ENCODE measurements around the gene EPB41L2.
"Not testable (repeated sequence)": the region's sequence is repeated elsewhere in the genome, so short reads cannot be mapped to it uniquely, and the experiment has no call there.

Gene EPB41L2

DNA sequence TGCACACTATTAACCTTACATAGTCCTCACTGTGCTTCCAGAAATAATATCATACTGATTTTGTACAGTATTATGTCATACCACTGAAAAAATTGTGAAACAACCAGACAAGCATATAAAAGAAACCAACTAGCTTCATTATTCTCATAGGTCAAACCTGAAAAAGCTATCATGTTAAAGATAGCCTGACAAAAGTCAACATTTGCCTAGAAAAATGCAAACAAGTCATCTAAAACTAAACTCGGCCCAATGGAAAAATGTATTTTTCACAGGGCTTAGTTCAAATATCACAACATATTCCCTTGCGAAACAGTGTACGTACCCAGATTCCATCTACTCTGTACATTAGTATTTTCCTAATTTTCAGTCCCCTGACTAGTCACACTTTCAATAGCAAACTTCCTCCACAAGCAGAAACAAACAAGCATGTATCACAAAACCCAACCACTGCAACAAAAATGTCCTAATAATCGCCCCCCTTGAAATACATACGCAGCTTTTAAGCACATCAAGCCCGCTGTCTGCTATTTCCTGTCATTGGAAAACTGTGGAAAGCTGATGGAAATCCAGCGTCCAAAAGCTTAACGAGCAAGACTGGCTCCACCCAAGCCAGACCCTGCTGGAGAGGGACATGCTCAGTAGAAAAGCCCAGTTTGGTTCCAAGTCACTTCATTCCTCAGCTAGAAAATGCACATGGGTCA lies 93.1 kb downstream of the EPB41L2 start:
- no peak for DNase-seq

DNA sequence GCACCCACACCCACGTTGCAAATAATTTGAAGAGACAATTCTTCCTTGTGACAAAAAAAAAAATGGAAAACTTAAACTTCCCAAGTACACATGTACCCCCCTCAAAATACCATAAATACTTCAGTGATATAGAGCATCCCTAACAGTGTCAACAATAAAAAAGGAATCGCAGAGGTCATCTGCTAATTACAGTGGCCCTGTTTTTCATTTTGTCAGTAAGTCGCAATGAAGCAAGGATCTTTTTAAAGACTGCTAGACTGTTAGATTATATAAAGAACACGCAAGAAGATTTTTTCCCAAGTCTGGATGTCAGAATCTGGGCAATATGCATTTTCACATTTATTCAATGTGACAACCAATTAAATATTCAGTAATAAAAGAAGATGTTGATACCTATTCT lies 93.9 kb downstream of the EPB41L2 start:
- no peak for DNase-seq

DNA sequence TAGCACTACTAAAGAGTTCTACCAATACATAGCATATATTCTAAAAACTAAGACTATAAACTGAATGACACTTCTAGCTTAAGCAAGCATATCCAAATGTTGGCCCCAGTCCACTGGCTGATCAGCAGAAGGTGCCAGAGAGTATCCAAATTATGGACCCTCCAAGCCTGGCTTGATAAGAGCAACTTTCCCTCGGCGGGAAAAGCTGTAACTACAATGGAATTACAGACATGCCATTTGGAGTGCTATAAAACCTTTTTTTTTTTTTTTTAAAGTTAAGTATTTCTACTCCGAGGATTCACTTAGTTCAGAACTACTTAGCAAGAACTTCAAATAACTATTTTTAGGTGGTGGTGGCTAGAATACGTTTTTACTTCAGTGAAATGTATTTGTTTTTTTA lies 94.6 kb downstream of the EPB41L2 start:
- no peak for DNase-seq

DNA sequence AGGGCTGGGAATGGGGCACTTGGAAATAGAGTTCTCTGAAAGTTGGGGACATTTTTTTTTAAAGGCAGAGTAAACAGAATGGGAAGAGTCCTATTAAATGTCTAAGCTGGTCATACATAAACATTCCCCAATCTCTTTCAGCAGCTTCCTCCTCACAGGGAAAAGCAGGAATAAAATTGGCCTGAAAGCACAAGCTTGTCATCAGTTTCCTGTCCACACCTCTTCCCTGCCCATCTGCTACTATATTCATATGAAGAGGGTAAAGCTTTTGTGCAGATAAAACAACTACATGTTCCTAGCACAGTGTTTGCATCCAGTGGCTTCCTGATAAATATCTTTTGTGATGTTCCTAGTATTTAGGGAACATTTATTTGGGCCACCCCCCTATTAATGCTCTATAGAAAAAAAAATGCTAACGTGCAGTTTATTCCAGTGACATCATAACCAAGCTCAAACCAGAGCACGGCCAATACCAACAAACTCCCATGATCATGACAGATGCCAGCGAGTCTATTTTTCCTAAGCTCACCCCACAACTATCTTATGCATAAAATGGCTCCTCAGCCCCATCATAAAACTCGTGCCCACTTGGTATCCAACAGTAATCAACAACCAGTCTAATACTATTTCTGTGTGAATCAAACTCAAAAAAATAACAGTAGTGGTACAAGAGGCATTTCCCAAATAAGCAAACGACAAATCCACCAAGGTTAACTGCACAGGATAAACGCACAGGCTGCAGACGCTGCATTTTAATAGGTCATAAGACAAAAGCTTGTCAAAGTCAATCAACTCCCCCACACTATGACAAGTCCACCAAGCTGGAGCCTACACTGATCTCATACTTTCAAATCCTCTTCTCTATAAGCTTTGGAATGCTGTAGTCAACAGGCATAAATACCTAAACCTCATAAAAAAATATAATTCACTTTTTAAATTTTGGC lies 95.3 kb downstream of the EPB41L2 start:
- DNase-seq = no peak

DNA sequence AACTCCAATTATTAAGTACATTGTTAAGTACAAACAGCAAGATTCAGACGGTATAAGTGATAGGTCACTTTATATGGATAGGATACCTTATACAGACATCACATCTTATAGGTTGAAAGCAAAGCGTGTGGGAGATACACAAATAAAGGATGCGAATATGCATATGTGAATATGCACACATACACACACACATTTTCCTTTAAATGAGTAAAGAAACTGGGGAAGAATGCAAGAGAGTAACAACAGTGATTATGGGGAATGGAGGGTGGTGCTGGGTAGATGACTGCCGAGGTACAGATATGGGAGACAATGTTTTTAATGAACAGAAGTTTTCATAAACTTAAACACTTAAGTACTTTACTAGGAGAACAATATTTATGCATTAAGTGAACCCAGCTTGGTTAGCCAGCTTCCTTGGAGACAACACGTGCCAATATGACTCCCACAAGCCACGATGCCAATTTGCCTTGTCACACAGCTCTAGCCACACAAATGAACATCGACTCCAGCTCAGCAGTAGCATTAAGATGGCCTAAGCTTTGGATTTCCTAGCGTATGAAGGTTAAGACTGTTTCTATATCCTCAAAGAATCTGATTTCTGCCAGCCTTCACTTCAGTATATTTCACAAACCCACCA lies 96.6 kb downstream of the EPB41L2 start:
- DNase-seq = no peak

DNA sequence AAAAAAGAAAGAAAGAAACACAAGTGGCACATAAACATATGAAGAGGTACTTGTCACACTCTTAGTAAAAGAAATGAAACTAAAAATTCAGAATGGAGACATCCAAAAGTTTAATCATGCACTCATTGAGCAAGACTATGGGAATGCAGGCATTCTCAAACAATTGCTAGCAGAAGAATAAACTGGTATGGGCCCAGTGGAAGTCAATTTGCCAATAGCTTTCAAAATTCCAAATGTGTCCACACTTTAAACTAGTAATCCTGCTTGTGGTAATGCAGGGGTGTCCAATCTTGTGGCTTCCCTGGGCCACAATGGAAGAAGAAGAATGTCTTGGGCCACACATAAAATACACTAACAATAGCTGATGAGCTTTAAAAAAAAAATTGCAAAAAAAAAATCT lies 97.4 kb downstream of the EPB41L2 start:
- no peak for DNase-seq

DNA sequence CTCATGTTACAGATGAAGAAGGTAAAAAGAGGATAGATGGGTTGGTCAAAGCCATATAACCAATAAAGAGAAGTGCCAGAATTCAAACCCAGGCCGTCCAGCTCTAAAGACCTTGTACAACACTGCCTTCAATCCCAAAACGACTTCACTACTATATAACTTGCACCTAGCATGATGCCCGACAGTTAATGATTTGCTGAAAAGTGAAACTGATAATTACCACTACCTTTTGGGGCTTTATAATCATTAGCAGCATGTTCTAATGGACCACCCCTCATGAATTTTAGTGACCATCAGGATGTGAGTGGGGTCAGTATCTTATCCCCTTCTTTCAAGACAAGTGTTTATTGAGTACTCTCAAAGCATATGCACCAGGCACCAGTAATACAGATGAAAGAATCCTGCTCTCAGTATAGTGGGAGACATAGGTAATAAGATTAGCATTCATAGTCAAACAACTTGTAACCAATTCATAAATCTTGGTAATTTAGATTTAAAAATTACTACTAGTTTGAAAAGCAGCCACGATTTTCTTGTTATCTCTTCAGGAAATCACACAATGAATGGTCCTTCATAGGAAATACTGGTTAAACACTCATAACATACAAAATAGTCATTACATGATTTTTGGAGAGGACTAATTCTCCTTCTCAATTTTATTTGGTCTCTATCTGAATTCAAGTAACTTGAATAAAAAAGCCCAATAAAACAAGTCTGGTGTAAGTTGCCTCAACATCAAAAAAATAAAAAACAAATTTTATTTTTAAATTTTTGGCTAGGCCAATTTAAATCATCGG lies 98.0 kb downstream of the EPB41L2 start:
- no peak for DNase-seq

DNA sequence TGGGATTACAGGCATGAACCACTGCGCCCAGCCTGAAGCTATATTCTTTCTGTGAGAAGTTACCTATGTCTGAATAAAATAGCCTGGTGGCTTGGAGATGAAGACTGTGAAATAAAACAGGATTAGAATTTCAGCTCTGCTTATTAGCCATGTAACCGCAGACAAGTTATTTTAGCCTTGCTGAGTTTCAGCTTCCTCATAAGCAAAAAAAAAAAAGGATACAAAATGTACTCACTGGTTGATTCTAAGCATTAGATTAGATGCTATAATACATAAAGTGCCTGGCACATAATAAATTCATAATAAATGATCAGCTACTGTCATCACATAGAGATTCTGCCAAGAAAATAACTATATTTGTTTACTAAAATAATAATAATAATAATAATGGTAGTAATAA lies 98.8 kb downstream of the EPB41L2 start:
- DNase-seq = no peak

DNA sequence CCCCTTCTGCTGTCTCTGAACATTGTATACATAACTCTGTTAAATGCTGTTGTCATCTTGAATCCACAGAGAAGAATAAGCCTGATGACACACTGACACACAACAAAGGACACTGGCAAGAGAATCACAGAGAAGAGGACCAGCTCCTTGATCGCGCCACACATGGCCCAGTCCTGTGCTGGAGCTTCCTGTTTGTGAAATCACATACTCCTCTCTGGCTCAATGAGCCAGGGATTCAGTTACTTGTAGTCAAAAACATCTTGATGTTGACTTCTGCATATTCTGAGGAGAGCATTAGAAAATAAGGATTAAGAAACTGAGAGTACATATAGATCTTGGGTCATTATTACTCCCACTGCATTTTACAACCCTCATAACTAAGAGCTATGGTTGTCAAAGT lies 100.1 kb downstream of the EPB41L2 start:
- no peak for DNase-seq

DNA sequence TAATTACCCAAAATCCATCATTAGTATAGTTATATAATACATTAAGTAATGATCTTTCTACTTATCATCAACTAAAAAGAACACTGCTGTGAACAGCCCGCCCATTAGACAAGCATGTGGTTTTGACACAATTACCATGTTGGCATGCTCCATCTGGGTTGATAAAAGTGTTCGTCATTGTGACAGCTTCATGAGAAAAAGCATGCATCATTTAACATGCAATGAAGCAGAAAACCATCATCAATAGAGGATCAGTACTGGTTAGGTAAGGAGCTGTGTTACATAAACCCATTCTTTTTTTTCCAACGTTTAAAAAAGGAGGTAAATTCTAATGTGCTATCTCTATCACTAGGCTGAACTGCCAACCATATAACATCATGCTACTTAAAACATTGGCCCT lies 101.9 kb downstream of the EPB41L2 start:
- DNase-seq = no peak

DNA sequence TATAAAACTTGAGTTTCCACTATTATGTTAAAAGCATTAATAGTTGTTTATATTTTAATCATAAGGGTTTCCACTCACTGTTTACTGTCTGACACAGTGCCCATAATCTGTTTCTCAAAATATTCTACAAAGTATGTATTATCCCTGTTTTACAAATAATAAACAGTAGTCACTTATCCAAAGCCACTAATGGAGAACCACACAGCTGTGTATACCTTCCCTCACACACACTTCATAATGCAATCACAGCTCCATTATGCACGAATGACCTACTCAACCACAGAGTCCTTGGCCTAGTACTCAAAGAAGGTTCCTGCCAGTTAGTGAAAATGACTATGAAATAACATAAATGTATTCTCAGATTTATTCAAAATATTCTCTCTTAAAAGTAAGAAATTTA lies 103.1 kb downstream of the EPB41L2 start:
- DNase-seq = no peak

DNA sequence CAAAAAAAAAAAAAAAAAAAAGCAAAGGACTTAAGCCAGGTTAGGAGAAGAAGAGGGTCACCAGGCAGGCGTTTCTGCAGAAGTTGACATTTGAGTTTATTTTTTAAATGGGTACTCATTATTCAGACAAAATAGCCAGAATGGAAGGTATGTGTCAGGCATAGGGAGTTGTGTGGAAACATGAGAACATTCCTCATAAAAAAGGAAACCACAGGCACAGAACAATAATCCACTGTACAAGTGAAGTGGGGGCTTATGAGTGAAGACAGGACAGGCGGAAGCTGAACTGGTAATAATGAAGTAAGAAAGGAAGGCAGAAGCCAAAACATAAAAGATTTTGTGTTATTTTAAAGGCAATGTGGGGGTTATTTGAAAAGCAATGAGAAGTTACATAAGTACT lies 104.6 kb downstream of the EPB41L2 start:
- DNase-seq = no peak

DNA sequence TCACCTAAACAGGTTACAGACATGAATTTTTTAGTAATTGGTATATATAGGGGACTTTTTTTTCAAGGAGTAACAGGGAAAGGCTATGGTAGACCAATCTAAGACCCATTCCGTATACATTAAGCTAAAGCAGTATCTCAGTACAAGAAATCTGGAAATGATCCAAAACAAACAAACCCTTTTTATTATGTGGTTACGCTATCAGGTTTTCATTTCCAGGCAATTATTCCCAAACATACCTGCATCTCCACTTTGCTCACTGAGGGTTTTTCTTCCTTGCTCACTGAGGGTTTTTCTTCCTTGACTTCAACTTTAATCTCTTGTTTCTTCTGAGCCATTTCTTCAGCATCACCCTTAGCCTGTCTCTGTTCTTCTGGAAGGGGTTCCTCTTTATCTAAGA lies 107.3 kb downstream of the EPB41L2 start:
- no peak for DNase-seq

DNA sequence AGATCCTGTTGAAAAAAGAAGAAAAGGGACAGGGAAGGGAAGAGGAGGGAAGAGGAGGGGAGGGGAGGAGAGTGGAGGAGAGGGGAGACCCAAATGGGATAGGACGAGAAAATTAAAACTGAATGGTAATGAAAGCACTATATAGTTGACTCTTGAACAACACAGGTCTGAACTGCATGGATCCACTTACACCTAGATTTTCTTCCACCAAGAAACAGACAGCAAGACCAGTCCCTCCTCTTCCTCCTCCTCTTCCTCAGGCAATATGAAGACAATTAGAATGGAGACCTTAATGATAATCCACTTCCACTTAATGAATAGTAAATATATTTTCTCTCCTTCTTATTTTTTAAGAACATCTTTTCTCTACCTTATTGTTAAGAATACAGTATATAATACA lies 113.5 kb downstream of the EPB41L2 start:
- DNase-seq = no peak

DNA sequence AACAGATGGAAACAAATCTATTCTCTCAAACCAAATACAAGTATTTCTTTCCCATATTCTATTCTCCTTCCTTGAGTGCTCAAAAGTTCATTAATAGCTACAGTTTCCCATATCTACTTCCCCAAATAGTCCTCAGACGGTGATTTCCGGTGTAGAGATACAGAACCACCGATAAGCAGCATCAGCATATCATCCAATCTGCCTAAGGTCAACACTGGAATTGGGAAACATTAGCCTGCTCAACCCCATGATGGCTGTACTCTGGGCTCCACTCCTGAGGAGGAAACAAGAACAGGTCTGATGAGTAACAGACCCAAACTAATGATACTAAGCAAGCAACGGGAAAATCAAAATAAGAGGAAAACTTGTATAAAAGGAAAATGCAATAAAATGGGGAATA lies 115.6 kb downstream of the EPB41L2 start:
- DNase-seq = no peak

DNA sequence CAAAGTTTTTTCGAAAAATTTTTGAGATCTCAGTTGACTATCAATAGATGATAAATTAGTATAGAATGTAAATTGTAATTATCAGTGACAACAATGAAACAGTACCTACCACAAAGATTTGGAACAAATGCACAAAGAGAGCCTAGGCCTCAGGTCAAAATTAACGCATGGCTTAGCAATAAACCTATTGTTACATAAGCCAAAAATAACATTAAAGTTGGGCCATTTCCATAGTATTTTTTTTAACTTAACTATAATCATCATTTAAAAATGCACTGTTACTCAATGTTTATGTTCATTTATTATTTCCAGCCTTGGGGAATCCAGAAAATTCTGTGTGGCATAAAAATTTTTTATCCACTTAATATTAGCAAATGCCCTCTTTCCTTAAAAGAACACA lies 117.0 kb downstream of the EPB41L2 start:
- DNase-seq = no peak

DNA sequence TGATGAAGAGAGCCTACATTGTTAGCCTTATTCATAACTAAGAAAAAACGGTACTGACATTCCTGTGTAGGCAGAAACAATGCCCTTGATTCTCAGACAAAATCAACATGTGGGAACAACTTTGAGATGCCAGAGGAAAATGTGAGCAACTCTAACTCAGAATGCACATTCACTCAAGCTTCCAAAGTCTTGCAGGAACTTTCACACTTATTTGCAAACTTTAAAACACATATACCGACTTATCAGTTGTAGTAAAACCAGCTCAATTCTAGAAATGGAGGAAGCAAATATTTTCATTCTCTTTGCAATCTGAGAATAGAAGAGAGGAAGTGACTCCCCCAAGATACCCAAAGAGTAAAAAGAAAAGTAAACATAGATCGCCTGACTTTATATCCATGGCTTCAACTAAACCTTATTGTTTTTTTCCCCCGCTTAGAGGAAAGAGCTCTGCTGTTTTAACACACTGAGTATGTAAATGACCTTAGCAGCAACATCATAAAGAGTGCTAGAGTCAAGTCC lies 117.6 kb downstream of the EPB41L2 start:
- DNase-seq = no peak

DNA sequence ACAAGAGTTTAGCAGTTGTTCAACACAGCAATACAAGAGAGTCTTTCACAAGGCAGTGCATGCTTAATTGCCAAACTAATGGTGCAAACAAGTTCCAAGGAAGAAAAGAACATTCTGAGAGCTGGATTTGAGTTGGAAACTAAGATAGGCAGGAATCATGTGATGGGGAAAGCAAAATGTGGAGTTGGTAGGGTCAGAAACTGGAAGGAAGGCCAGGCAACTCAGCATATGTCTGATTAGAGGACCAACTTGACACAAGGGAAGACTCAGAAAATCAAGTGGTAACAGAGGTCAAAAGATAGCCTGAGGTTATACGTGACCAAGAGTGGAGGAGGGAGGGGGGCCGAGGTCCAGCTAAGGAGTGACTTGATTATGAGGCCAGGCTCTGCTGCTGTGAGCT lies 118.6 kb downstream of the EPB41L2 start:
- DNase-seq = no peak

DNA sequence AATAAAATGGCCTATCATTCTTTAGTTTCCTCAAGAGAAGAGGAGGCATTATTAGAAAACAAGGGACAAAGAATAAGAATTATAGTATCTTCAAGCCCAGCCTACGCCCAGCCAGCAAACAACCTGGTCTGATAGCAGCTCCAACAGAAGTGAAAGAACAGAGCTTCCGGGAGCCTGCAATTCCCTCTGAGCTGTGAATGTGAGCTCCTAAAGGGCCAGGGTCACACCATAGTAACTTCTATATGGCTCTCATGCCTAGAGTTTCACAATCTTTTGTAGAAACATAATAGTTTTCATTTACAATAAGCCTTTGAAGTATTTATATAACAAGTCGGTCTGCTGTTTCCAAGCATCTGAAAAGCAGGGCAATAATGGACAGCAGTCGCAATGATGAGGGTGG lies 119.3 kb downstream of the EPB41L2 start:
- no peak for DNase-seq

DNA sequence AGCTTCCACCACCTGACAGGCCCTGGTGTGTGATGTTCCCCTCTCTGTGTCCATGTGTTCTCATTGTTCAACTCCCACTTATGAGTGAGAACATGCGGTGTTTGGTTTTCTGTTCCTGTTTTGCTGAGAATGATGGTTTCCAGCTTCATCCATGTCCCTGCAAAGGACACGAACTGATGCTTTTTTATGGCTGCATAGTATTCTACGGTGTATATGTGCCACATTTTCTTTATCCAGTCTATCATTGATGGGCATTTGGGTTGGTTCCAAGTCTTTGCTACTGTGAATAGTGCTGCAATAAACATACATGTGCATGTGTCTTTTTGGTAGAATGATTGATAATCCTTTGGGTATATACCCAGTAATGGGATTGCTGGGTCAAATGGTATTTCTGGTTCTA lies 120.3 kb downstream of the EPB41L2 start:
- DNase-seq = not testable (repeated sequence)

DNA sequence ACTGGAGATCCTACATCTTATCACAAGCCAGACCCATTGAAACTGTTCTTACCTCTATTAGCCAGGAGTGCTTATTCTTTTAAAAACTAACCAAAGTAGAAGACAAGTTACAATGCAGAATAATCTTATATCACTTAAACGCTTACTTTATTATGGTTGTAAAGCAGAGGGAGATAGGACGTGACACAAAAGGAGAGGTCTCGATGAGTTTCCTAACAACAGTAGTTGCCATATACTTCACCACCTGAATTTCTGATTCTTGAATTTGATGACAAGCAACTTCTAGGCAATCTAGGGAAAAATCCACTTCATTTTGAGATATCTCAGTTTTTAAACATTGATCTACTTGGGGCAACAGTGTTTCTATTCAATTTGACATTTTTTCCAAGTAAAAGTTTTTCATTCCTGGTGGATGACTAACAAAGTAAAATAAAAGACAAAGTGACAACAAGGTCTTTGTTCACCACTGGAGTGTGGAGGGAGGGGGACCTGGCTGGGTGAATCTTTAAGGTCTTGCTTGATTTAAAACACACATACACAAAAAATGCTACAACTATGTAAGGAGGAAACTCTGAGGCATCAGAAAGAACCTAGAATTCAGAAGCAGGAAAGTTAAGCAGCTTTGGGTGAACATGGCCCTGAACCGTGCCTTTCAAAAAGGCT lies 125.0 kb downstream of the EPB41L2 start:
- DNase-seq = no peak

DNA sequence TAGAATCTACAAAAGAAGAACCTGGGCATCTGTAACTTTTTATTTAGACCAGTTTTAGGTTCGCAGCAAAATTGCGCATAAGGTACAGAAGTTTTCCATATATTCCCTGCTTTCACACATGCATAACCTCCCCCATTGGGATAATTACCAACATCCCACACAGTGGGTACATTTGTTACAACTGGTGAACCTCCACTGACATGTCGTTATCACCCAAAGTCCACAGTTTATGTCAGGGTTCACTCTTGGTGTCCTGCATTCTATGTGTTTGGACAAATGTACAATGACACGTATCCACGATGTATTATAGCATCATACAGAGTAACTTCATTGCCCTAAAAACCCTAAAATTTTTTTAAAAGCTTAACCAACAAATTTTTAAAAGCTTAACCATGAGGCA lies 126.1 kb downstream of the EPB41L2 start:
- no peak for DNase-seq

Data from stimulated activated CD4-positive, alpha-beta T cell treated with anti-CD3 and anti-CD28 coated beads, Interleukin-4, amount 100 ng/mL, for 4 hours (primary cell).